Measurements from ENCODE around the gene PFDN6. TPM values are rescaled to one million over a fixed set of nuclear protein-coding genes. Genes with fewer than 3 reads are reported as not detected.

The PFDN6 gene
- total RNA-seq, 1 experiment from 2014 or later = 153 TPM

GRCh38 chr6:33250731-33251130 is 38.7 kb upstream of the PFDN6 start:
- ChIA-PET POLR2A (ENCODE audit: unreplicated experiment) (interaction anchor here (0.6 to 1.0 kb wide), 3 partner anchors 10 to 279 kb away, joined by 3 to 6 read pairs (median 4); no protein-coding TSS in a partner anchor), CTCF (interaction anchor here (0.7 to 2.0 kb wide), 2 partner anchors 9 to 99 kb away, joined by 3 to 8 read pairs; no protein-coding TSS in a partner anchor)
- Histone ChIP-seq H4K20me1 (ENCODE audit: low read length) (no peaks in the 10 kb centered on the region), H3K36me3 (ENCODE audit: low read depth, low read length) (no peaks in the 10 kb centered on the region), H3K4me2 (ENCODE audit: low read length) (peak overlapping the region; percentile 89), H3K4me3 (ENCODE audit: low read length) (no peak overlapping the region), H3F3A (ENCODE audit: low read length, unreplicated experiment) (peaks cover 7% of the 10 kb centered on the region), H3K4me1 (ENCODE audit: insufficient read depth, low read length) (peaks cover 30% of the 10 kb centered on the region), H3K27me3 (ENCODE audit: low read length) (no peaks in the 10 kb centered on the region), H3K27ac (ENCODE audit: low read length) (peak overlapping the region; percentile 72), H3K9me3 (ENCODE audit: low read length) (no peaks in the 10 kb centered on the region), H3K9ac (ENCODE audit: low read length) (no peak overlapping the region), H3K9me2 (replicated peaks; ENCODE audit: low read length) (no peaks in the 10 kb centered on the region), H2AFZ (ENCODE audit: low read length) (no peak overlapping the region), H3K79me2 (ENCODE audit: low read length) (no peaks in the 10 kb centered on the region)
- ATAC-seq (no peak), DNase-seq (no peak)
- TF ChIP-seq CTCF (conservative IDR thresholded peaks at IDR 0.05; ENCODE audit: low read depth, low read length) (no peak), EZH2phosphoT487 (IDR thresholded peaks at IDR 0.05; ENCODE audit: borderline replicate concordance, low read length) (no peak), EZH2 (IDR thresholded peaks at IDR 0.05; ENCODE audit: low read length, unreplicated experiment) (no peak)
- no TSS peak for BruUV-seq (replicated peaks)
- intact Hi-C loops (cut with micrococcal nuclease) = loop anchor here (2.0 kb wide), 1 partner anchor 48 kb away; the partner anchor contains the start of gene RGL2

GRCh38 chr6:33251395-33252012 is 37.9 kb upstream of the PFDN6 start:
- H3K4me3 ChIP-seq (ENCODE audit: low read length) = no peak overlapping the region
- ChIA-PET CTCF (no interaction called here), POLR2A (ENCODE audit: unreplicated experiment) (no interaction called here)
- H3K9ac ChIP-seq (ENCODE audit: low read length) = no peak overlapping the region
- H3K4me2 ChIP-seq (ENCODE audit: low read length) = no peak overlapping the region
- no peak overlapping the region for H2AFZ ChIP-seq (ENCODE audit: low read length)
- no peaks in the 10 kb centered on the region for H3K9me3 ChIP-seq (ENCODE audit: low read length)
- TF ChIP-seq EZH2 (IDR thresholded peaks at IDR 0.05; ENCODE audit: low read length, unreplicated experiment) (no peak), EZH2phosphoT487 (IDR thresholded peaks at IDR 0.05; ENCODE audit: borderline replicate concordance, low read length) (no peak)
- intact Hi-C loops (cut with micrococcal nuclease) = loop anchor here (2.0 kb wide), 1 partner anchor 47 kb away; the partner anchor contains the start of gene RGL2
- H4K20me1 ChIP-seq (ENCODE audit: low read length) = no peaks in the 10 kb centered on the region
- H3K79me2 ChIP-seq (ENCODE audit: low read length) = no peaks in the 10 kb centered on the region
- no peak for ATAC-seq
- no peaks in the 10 kb centered on the region for H3K36me3 ChIP-seq (ENCODE audit: low read depth, low read length)
- no peaks in the 10 kb centered on the region for H3K27me3 ChIP-seq (ENCODE audit: low read length)
- no peak for DNase-seq
- peaks cover 7% of the 10 kb centered on the region for H3F3A ChIP-seq (ENCODE audit: low read length, unreplicated experiment)
- BruUV-seq (replicated peaks) = no TSS peak
- peaks cover 30% of the 10 kb centered on the region for H3K4me1 ChIP-seq (ENCODE audit: insufficient read depth, low read length)
- no peak overlapping the region for H3K27ac ChIP-seq (ENCODE audit: low read length)
- H3K9me2 ChIP-seq (replicated peaks; ENCODE audit: low read length) = no peaks in the 10 kb centered on the region

- peaks cover 7% of the 10 kb centered on the region for H3F3A ChIP-seq (ENCODE audit: low read length, unreplicated experiment)
- peaks cover 30% of the 10 kb centered on the region for H3K4me1 ChIP-seq (ENCODE audit: insufficient read depth, low read length)
- DNase-seq = no peak
- H3K4me2 ChIP-seq (ENCODE audit: low read length) = no peak overlapping the region
- no peak overlapping the region for H2AFZ ChIP-seq (ENCODE audit: low read length)
- POLR2A ChIA-PET (ENCODE audit: unreplicated experiment) = no interaction called here
- no peak overlapping the region for H3K9ac ChIP-seq (ENCODE audit: low read length)
- TF ChIP-seq EZH2phosphoT487 (IDR thresholded peaks at IDR 0.05; ENCODE audit: borderline replicate concordance, low read length) (no peak), CTCF (conservative IDR thresholded peaks at IDR 0.05; ENCODE audit: low read depth, low read length) (no peak), EZH2 (IDR thresholded peaks at IDR 0.05; ENCODE audit: low read length, unreplicated experiment) (no peak)
- H3K79me2 ChIP-seq (ENCODE audit: low read length) = 0 out of 2 replicates have a peak, but pooled peaks cover 2% of the 10 kb centered on the region
- H3K9me2 ChIP-seq (replicated peaks; ENCODE audit: low read length) = no peaks in the 10 kb centered on the region
- H3K4me3 ChIP-seq (ENCODE audit: low read length) = no peak overlapping the region
- no peak overlapping the region for H3K27ac ChIP-seq (ENCODE audit: low read length)
- H3K27me3 ChIP-seq (ENCODE audit: low read length) = no peaks in the 10 kb centered on the region
- no peaks in the 10 kb centered on the region for H3K9me3 ChIP-seq (ENCODE audit: low read length)
- intact Hi-C loops (cut with micrococcal nuclease) = no loop called here
- no peak for ATAC-seq
- CTCF ChIA-PET = no interaction called here
- peaks cover 3% of the 10 kb centered on the region; the same call in 1 of the 2 replicates for H3K36me3 ChIP-seq (ENCODE audit: low read depth, low read length)
- BruUV-seq (replicated peaks) = no TSS peak
- H4K20me1 ChIP-seq (ENCODE audit: low read length) = no peaks in the 10 kb centered on the region
Measured at GRCh38 chr6:33252759-33253158, 36.6 kb upstream of the PFDN6 start.
